HepG2 (cell line): Measurements from ENCODE around the gene RHBDD2. TPM values are rescaled to one million over a fixed set of nuclear protein-coding genes. Genes with fewer than 3 reads are reported as not detected.

Experiments used
- CBX5 ChIP-seq: sonication (generic); formaldehyde crosslinking; IDR thresholded peaks from 2 replicates; pipeline ENCODE4 v1.4.0; 2020; ENCODE audit warnings: missing genetic modification reagents, borderline replicate concordance
- HDAC2 ChIP-seq: sonication (generic); formaldehyde crosslinking; IDR thresholded peaks from 2 replicates; pipeline ENCODE4 v1.4.0; 2020; ENCODE audit warnings: missing genetic modification reagents
- HNRNPK ChIP-seq: fragments of 200-400 bp; formaldehyde crosslinking; IDR thresholded peaks from 2 replicates; pipeline ENCODE4 v1.6.1; 2018; ENCODE audit warnings: low read length, low read depth, moderate library complexity, mild to moderate bottlenecking; ENCODE audit not compliant: poor library complexity, severe bottlenecking
- HOXA9 ChIP-seq: sonication (generic); formaldehyde crosslinking; IDR thresholded peaks from 2 replicates; pipeline ENCODE4 v1.8.1; 2022; ENCODE audit warnings: missing genetic modification reagents, mild to moderate bottlenecking, moderate library complexity, borderline replicate concordance
- KLF6 ChIP-seq: IDR thresholded peaks from 2 replicates; pipeline ENCODE4 v1.8.0; 2016; ENCODE audit warnings: missing biosample characterization, missing genetic modification reagents
- MAX ChIP-seq: IDR thresholded peaks from 2 replicates; pipeline ENCODE4 v1.6.1; 2012; ENCODE audit warnings: inconsistent platforms
- NCOA1 ChIP-seq: sonication (generic); formaldehyde crosslinking; IDR thresholded peaks from 2 replicates; pipeline ENCODE4 v1.9.0; 2021; ENCODE audit warnings: missing genetic modification reagents
- NFE2 ChIP-seq: sonication (generic); formaldehyde crosslinking; IDR thresholded peaks from 2 replicates; pipeline ENCODE4 v1.4.0; 2020; ENCODE audit warnings: missing genetic modification reagents
- RFX3 ChIP-seq: IDR thresholded peaks from 2 replicates; pipeline ENCODE4 v1.6.1; 2016; ENCODE audit warnings: missing biosample characterization, missing genetic modification reagents
- TARDBP ChIP-seq: sonication (generic); formaldehyde crosslinking; IDR thresholded peaks from 2 replicates; pipeline ENCODE4 v1.8.0; 2022; ENCODE audit warnings: mild to moderate bottlenecking, missing genetic modification reagents
- UBTF ChIP-seq: sonication (generic); formaldehyde crosslinking; IDR thresholded peaks from 2 replicates; pipeline ENCODE4 v1.4.0; 2020; ENCODE audit warnings: mild to moderate bottlenecking, missing genetic modification reagents
- WIZ ChIP-seq: sonication (generic); formaldehyde crosslinking; IDR thresholded peaks from 2 replicates; pipeline ENCODE4 v1.5.1; 2020; ENCODE audit warnings: mild to moderate bottlenecking, missing genetic modification reagents
- ZNF225 ChIP-seq: sonication (generic); formaldehyde crosslinking; IDR thresholded peaks from 2 replicates; pipeline ENCODE4 v1.4.0; 2020; ENCODE audit warnings: mild to moderate bottlenecking, missing genetic modification reagents
- ZNF292 ChIP-seq: sonication (generic); formaldehyde crosslinking; IDR thresholded peaks from 2 replicates; pipeline ENCODE4 v1.8.1; 2022; ENCODE audit warnings: mild to moderate bottlenecking, low read depth, missing genetic modification reagents, borderline replicate concordance
- ZNF331 ChIP-seq: sonication (generic); formaldehyde crosslinking; IDR thresholded peaks from 2 replicates; pipeline ENCODE4 v1.4.0; 2020; ENCODE audit warnings: missing genetic modification reagents
- ZNF501 ChIP-seq: sonication (generic); formaldehyde crosslinking; IDR thresholded peaks from 2 replicates; pipeline ENCODE4 v1.5.1; 2020; ENCODE audit warnings: mild to moderate bottlenecking, moderate library complexity, missing genetic modification reagents
- ZNF564 ChIP-seq: sonication (generic); formaldehyde crosslinking; IDR thresholded peaks from 2 replicates; pipeline ENCODE4 v1.8.1; 2023; ENCODE audit warnings: mild to moderate bottlenecking, missing genetic modification reagents
- ZNF615 ChIP-seq: sonication (generic); formaldehyde crosslinking; IDR thresholded peaks from 2 replicates; pipeline ENCODE4 v1.5.0; 2020; ENCODE audit warnings: mild to moderate bottlenecking, missing genetic modification reagents, borderline replicate concordance
- polyA plus RNA-seq, 8 experiments: library from polyadenylated mRNA; depleted of rRNA in 3 of 8; stranded (reverse) in 7 of 8; unstranded in 1 of 8; fragments of >200 nt; fragmentation: Illumina TruSeq in 4 of 8; extraction: Trizol in 4 of 8; gene quantifications; 2 replicates each; pipeline versions ENCODE4 v1.2.1 to v1.2.3, GENCODE V29; 2011 to 2016; ENCODE audit warnings: low read depth in 4 of 8, missing spikeins in 1 of 8, mixed read lengths in 1 of 8; ENCODE audit not compliant: insufficient read depth in 1 of 8
- total RNA-seq, 5 experiments: library from RNA; depleted of rRNA; stranded (reverse); fragments of >200 nt; fragmentation: Illumina TruSeq; extraction: Trizol; gene quantifications; 2 replicates each; pipeline ENCODE4 v1.2.3, GENCODE V29; 2016; ENCODE audit warnings: low read depth in 1 of 5
- TF ChIP-seq, protein P1 (sequence below): sonication (generic); formaldehyde crosslinking; IDR thresholded peaks from 2 replicates; pipeline ENCODE4 v1.4.0; 2020; ENCODE audit warnings: missing genetic modification reagents
- TF ChIP-seq, protein P2 (sequence below): sonication (generic); IDR thresholded peaks from 2 replicates; pipeline ENCODE4 v1.6.1; 2016; ENCODE audit warnings: low read depth, borderline replicate concordance
- TF ChIP-seq, protein P3 (sequence below): sonication (generic); formaldehyde crosslinking; IDR thresholded peaks from 2 replicates; pipeline ENCODE4 v1.5.1; 2020; ENCODE audit warnings: missing genetic modification reagents, mild to moderate bottlenecking, borderline replicate concordance

RHBDD2 gene
- total and polyA plus RNA-seq, 2 of the 13 experiments (the other 11 are each of a cell fraction or from before 2014, with no cell fraction given): 23.1 to 26.4 TPM

DNA sequence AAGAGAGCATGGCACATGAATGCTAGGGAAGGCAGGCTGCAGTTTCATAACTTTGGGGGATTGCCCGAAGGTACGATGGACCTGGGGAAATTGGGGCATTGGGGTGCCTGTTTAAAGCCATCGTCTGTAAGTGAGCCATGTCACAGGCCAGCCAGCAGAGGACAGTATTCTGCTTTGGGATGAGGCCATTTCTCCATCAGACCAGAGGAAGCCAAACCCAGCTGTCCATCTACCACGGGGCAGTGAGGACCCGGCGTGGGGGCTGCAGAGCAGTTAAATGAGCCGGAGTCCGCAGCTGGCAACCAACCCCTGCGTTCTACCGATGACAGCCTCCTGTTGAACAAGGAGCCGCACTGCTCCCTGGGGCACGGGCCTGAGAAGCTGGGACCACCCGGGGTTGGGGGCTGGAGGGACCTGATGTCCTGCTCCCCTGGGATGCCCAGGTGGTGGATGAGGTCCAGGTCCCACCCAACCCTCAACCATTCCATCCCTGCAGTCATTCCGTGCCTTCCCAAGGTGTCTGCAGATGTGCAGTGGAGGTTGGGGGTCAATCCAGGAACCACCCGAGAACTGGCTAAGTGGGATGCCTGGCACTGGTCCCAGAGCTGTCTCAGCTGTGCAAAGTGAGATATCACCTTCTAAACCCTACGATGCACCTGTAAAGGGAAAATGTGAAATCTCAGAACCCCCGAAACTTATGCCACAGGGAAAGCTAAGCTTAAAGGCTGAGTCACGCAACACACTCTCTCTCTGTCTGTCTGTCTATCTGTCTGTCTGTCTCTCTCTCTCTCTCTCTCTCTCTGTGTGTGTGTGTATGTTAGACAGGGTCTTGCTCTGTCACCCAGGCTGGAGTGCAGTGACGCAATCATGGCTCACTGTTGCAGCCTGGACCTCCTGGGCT lies 12.1 kb upstream of the RHBDD2 start (continued):
- TF ChIP-seq MAX (peak; percentile 45; the same call in 1 of the 2 replicates), ZNF225 (CRISPR knock-in tag) (no peak), ZNF564 (no peak), RFX3 (CRISPR knock-in tag) (no peak), NFE2 (0 out of 2 replicates have a peak, but pooled peaks have one; percentile 24), UBTF (peak; percentile 28; the same call in 1 of the 2 replicates), HNRNPK (no peak), HOXA9 (no peak), ZNF501 (peak; percentile 46), CBX5 (CRISPR knock-in tag) (peak; percentile 80; the same call in 1 of the 2 replicates), NCOA1 (CRISPR knock-in tag) (no peak), ZNF615 (CRISPR knock-in tag) (no peak), HDAC2 (CRISPR knock-in tag) (peak; percentile 47; the same call in 1 of the 2 replicates), TARDBP (CRISPR knock-in tag) (peak; percentile 60), WIZ (CRISPR knock-in tag) (no peak), KLF6 (peak; percentile 48; the same call in 1 of the 2 replicates), ZNF331 (CRISPR knock-in tag) (0 out of 2 replicates have a peak, but pooled peaks have one; percentile 47), ZNF292 (CRISPR knock-in tag) (no peak)
- TF ChIP-seq, protein P1, sequence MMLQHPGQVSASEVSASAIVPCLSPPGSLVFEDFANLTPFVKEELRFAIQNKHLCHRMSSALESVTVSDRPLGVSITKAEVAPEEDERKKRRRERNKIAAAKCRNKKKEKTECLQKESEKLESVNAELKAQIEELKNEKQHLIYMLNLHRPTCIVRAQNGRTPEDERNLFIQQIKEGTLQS (CRISPR knock-in tag): peak; percentile 85
- TF ChIP-seq, protein P2, sequence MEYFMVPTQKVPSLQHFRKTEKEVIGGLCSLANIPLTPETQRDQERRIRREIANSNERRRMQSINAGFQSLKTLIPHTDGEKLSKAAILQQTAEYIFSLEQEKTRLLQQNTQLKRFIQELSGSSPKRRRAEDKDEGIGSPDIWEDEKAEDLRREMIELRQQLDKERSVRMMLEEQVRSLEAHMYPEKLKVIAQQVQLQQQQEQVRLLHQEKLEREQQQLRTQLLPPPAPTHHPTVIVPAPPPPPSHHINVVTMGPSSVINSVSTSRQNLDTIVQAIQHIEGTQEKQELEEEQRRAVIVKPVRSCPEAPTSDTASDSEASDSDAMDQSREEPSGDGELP: peak; percentile 73
- TF ChIP-seq, protein P3, sequence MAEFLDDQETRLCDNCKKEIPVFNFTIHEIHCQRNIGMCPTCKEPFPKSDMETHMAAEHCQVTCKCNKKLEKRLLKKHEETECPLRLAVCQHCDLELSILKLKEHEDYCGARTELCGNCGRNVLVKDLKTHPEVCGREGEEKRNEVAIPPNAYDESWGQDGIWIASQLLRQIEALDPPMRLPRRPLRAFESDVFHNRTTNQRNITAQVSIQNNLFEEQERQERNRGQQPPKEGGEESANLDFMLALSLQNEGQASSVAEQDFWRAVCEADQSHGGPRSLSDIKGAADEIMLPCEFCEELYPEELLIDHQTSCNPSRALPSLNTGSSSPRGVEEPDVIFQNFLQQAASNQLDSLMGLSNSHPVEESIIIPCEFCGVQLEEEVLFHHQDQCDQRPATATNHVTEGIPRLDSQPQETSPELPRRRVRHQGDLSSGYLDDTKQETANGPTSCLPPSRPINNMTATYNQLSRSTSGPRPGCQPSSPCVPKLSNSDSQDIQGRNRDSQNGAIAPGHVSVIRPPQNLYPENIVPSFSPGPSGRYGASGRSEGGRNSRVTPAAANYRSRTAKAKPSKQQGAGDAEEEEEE: peak; percentile 46; the same call in 1 of the 2 replicates
